ENCODE results near the gene AKAP8. TPM values are rescaled to one million over a fixed set of nuclear protein-coding genes. Genes with fewer than 3 reads are reported as not detected.

AKAP8 gene
- total RNA-seq, 1 donor from 2014 or later: 79.0 TPM

DNA sequence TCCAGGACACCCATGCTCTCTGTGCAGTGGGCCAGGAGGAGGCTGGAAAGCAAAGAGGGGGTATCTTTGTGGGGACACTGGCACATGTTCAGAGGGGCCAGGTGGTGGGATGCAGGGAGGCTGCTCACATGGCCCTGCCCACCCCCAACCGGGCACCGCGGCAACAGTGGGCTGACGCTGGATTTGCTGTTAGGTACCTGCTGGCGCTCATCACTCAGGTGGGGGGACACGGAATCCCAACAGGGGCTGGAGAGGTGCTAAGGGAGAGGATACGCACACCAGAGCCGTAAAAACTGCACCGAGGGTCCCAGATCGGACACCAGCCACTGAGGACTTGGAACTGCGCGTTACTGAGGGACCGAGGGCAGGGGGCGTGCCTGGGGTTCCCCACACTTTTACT, 20.0 kb upstream of the AKAP8 start:
- TF ChIP-seq, protein P1, sequence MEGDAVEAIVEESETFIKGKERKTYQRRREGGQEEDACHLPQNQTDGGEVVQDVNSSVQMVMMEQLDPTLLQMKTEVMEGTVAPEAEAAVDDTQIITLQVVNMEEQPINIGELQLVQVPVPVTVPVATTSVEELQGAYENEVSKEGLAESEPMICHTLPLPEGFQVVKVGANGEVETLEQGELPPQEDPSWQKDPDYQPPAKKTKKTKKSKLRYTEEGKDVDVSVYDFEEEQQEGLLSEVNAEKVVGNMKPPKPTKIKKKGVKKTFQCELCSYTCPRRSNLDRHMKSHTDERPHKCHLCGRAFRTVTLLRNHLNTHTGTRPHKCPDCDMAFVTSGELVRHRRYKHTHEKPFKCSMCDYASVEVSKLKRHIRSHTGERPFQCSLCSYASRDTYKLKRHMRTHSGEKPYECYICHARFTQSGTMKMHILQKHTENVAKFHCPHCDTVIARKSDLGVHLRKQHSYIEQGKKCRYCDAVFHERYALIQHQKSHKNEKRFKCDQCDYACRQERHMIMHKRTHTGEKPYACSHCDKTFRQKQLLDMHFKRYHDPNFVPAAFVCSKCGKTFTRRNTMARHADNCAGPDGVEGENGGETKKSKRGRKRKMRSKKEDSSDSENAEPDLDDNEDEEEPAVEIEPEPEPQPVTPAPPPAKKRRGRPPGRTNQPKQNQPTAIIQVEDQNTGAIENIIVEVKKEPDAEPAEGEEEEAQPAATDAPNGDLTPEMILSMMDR (IDR thresholded peaks at IDR 0.05): no peak
- H3K4me1 Mint-ChIP-seq: peaks cover 10% of the 10 kb centered on the region
- no peaks in the 10 kb centered on the region for H3K9me3 Mint-ChIP-seq
- ATAC-seq (ENCODE audit: low read depth) (no peak), DNase-seq (no peak)
- ChIA-PET POLR2A (no interaction called here), CTCF (no interaction called here)
- intact Hi-C loops (cut with micrococcal nuclease): no loop called here
- H3K4me3 Mint-ChIP-seq: no peak overlapping the region
- peaks cover 81% of the 10 kb centered on the region for H3K36me3 Mint-ChIP-seq (ENCODE audit: low read depth)
- H3K27ac Mint-ChIP-seq: no peak overlapping the region
- H3K27me3 Mint-ChIP-seq: no peaks in the 10 kb centered on the region

DNA sequence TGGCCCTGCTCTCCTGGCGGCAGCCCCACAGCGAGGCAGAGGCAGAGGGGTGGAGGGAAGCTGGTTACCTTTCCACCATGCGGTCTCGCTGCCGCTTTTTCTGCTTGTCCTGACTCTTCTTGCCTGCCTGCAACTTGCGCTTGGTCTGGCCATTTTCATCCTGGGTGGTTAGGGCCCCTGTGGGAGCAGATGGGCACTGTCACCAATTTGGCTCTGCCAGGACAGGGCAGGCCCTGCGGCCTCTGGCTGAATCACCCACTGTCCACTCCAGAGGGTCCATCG, 19.6 kb upstream of the AKAP8 start:
- no peak overlapping the region for H3K4me3 Mint-ChIP-seq
- H3K4me1 Mint-ChIP-seq: peaks cover 5% of the 10 kb centered on the region
- DNase-seq (no peak), ATAC-seq (ENCODE audit: low read depth) (no peak)
- no peaks in the 10 kb centered on the region for H3K27me3 Mint-ChIP-seq
- no peaks in the 10 kb centered on the region for H3K9me3 Mint-ChIP-seq
- H3K36me3 Mint-ChIP-seq (ENCODE audit: low read depth): peaks cover 80% of the 10 kb centered on the region
- TF ChIP-seq, protein P1 (IDR thresholded peaks at IDR 0.05): no peak
- ChIA-PET POLR2A (no interaction called here), CTCF (no interaction called here)
- intact Hi-C loops (cut with micrococcal nuclease): no loop called here
- H3K27ac Mint-ChIP-seq: no peak overlapping the region

DNA sequence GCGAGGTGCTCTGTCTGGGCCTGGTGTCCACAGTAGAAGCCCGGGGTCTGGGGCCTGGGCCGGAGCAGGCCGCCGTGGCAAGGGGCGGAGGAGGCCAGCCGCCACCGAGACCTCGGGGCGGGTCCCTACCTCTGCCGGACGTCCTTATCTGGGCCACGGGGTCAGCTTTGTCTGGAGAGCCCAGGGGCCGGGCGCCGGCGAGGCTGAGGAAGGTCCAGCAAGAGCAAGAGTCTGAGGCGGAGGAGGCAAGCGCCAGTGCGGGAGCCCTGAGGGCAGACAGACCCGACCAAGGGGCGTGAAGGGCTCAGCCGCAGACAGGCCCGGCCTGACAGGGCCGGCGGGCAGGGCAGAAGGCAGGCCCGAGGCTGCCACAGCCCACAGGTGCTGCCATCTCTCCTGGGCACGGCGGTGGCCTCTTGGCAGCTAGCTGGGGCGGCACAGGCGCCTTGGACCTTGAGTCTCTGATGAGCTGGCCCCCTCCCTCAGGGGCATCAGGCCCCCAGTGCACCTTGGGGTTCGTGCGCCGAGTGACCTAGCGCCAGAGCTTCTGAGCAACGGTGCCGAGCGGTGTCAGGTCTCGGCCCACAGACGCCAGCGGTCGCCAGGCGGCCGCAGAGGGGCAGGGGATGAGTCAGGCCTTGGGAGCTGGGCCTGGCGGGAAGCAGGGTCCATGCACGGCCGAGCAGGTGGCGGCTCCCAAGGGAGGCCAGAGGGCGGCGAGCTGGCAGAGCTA, 19.1 kb upstream of the AKAP8 start:
- peaks cover 84% of the 10 kb centered on the region for H3K36me3 Mint-ChIP-seq (ENCODE audit: low read depth)
- H3K4me1 Mint-ChIP-seq: peaks cover 2% of the 10 kb centered on the region
- H3K4me3 Mint-ChIP-seq: no peak overlapping the region
- DNase-seq (no peak), ATAC-seq (ENCODE audit: low read depth) (no peak)
- ChIA-PET CTCF (no interaction called here), POLR2A (interaction anchor here (0.6 kb wide), 3 partner anchors 14 to 215 kb away, joined by 3 to 6 read pairs (median 4); no protein-coding TSS in a partner anchor)
- intact Hi-C loops (cut with micrococcal nuclease): no loop called here
- H3K27ac Mint-ChIP-seq: no peak overlapping the region
- no peaks in the 10 kb centered on the region for H3K27me3 Mint-ChIP-seq
- H3K9me3 Mint-ChIP-seq: no peaks in the 10 kb centered on the region
- TF ChIP-seq, protein P1 (IDR thresholded peaks at IDR 0.05): no peak

DNA sequence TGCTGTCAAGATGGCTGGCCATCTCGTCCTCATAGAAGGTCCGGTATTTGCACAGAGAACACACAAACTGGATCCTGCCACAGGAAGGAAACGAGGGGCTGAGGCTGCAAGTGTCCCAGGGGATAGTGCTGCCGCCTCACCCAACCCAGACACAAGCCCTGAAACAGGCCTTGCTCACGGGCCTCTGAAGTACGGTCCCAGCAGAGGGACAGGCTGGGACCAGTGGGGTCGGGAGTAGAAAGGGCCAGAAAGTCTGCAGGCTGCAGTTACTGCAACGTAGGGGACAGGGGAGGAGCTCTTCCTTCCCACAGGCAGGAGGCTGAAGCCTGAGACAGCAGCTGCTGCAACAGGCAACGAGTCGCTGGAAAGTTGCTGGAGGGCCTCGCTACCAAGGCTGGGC, 18.2 kb upstream of the AKAP8 start:
- ATAC-seq (ENCODE audit: low read depth) (no peak), DNase-seq (no peak)
- ChIA-PET POLR2A (interaction anchor here (0.6 kb wide), 1 partner anchor 214 kb away, joined by 4 read pairs; no protein-coding TSS in a partner anchor), CTCF (no interaction called here)
- H3K4me1 Mint-ChIP-seq: no peaks in the 10 kb centered on the region
- H3K9me3 Mint-ChIP-seq: no peaks in the 10 kb centered on the region
- no peak overlapping the region for H3K27ac Mint-ChIP-seq
- no peaks in the 10 kb centered on the region for H3K27me3 Mint-ChIP-seq
- intact Hi-C loops (cut with micrococcal nuclease): no loop called here
- no peak overlapping the region for H3K4me3 Mint-ChIP-seq
- TF ChIP-seq, protein P1 (IDR thresholded peaks at IDR 0.05): no peak
- H3K36me3 Mint-ChIP-seq (ENCODE audit: low read depth): peaks cover 84% of the 10 kb centered on the region

DNA sequence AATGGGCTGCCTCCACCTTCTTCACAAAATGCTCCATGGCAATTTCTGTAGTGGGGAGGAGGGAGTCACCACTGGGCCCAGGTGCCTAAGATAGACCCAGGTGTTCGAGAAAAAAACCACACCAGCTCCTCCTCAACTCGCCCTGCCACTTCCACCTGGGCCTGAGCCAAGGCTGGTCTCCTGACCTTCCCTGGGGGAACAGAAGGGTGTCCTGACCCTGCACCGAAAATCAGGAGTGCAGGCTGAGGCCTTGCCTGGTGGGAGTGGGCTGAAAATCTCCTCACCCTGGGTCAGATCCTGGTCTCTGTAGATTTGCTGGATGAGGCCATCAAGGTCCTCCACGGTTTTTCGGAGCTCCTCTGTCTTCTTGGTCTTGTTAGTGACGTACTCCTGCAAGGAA, 17.6 kb upstream of the AKAP8 start:
- Mint-ChIP-seq H3K4me1 (no peaks in the 10 kb centered on the region), H3K4me3 (no peak overlapping the region), H3K36me3 (ENCODE audit: low read depth) (peaks cover 82% of the 10 kb centered on the region), H3K27ac (no peak overlapping the region), H3K27me3 (no peaks in the 10 kb centered on the region), H3K9me3 (no peaks in the 10 kb centered on the region)
- POLR2A ChIA-PET: no interaction called here
- CTCF ChIA-PET: no interaction called here
- TF ChIP-seq, protein P1 (IDR thresholded peaks at IDR 0.05): no peak
- ATAC-seq (ENCODE audit: low read depth) (no peak), DNase-seq (no peak)
- intact Hi-C loops (cut with micrococcal nuclease): no loop called here
